CD4-positive, alpha-beta T cell treated with Interleukin-6 at 100 ng/mL for 8 hours (primary cell): ENCODE results near the gene FOXP2.
"Not testable (repeated sequence)": the region's sequence is repeated elsewhere in the genome, so short reads cannot be mapped to it uniquely, and the experiment has no call there.

Experiments used
- DNase-seq: peaks from one replicate; pipeline ENCODE4 v3.0.0-alpha.2; 2020; ENCODE audit warnings: mixed read lengths, low spot score

The FOXP2 gene

GRCh38 chr7:114414156-114415063 lies at the start of gene FOXP2:
Gene FOXP2, plus strand, starts transcription at chr7:114414815. Its CDS starts 11,697 bp downstream, at chr7:114426512.
- DNase-seq = no peak

- no peak for DNase-seq
Observed at GRCh38 chr7:114365791-114366190, 48.8 kb upstream of the FOXP2 start.

- DNase-seq = no peak
Observed at GRCh38 chr7:114368492-114368891, 46.1 kb upstream of the FOXP2 start.

- no peak for DNase-seq
Observed at GRCh38 chr7:114369294-114369693, 45.3 kb upstream of the FOXP2 start.

- no peak for DNase-seq
Observed at GRCh38 chr7:114372619-114373018, 42.0 kb upstream of the FOXP2 start.

- no peak for DNase-seq
Observed at GRCh38 chr7:114375907-114376306, 38.7 kb upstream of the FOXP2 start.

GRCh38 chr7:114383946-114384345 lies 30.7 kb upstream of the FOXP2 start:
- not testable (repeated sequence) for DNase-seq

- not testable (repeated sequence) for DNase-seq
Observed at GRCh38 chr7:114384346-114384745, 30.3 kb upstream of the FOXP2 start.

- no peak for DNase-seq
Observed at GRCh38 chr7:114388021-114388420, 26.6 kb upstream of the FOXP2 start.

- no peak for DNase-seq
Observed at GRCh38 chr7:114392686-114393085, 21.9 kb upstream of the FOXP2 start.

- no peak for DNase-seq
Observed at GRCh38 chr7:114402876-114403635, 11.6 kb upstream of the FOXP2 start.

- DNase-seq = no peak
Observed at GRCh38 chr7:114405427-114405826, 9.2 kb upstream of the FOXP2 start.

- no peak for DNase-seq
Observed at GRCh38 chr7:114409750-114410149, 4.9 kb upstream of the FOXP2 start.

GRCh38 chr7:114412548-114412947 lies 2.1 kb upstream of the FOXP2 start:
- DNase-seq = no peak

- DNase-seq = no peak
Observed at GRCh38 chr7:114413761-114414155, 857 bp upstream of the FOXP2 start.

GRCh38 chr7:114415064-114415989 lies 712 bp downstream of the FOXP2 start:
- DNase-seq = no peak

GRCh38 chr7:114416129-114416990 lies 1.7 kb downstream of the FOXP2 start:
- DNase-seq = no peak

- DNase-seq = no peak
Observed at GRCh38 chr7:114417290-114417689, 2.7 kb downstream of the FOXP2 start.

GRCh38 chr7:114418117-114418516 lies 3.5 kb downstream of the FOXP2 start:
- no peak for DNase-seq

- DNase-seq = no peak
Observed at GRCh38 chr7:114419441-114420272, 5.0 kb downstream of the FOXP2 start.
